ENCODE measurements around the gene PKIG.

The PKIG gene

GRCh38 chr20:44597516-44597915, 15.1 kb downstream of the PKIG start:
- no peaks in the 10 kb centered on the region for H3K9me3 Mint-ChIP-seq
- H3K4me1 Mint-ChIP-seq (ENCODE audit: low read depth): peaks cover 16% of the 10 kb centered on the region
- no peak overlapping the region for H3K27ac Mint-ChIP-seq
- no peaks in the 10 kb centered on the region for H3K27me3 Mint-ChIP-seq (ENCODE audit: low read depth)
- H3K4me3 Mint-ChIP-seq: no peak overlapping the region
- no peaks in the 10 kb centered on the region for H3K36me3 Mint-ChIP-seq (ENCODE audit: low read depth)

- H3K27ac Mint-ChIP-seq: peak overlapping the region; percentile 84
- H3K4me3 Mint-ChIP-seq: no peak overlapping the region
- H3K4me1 Mint-ChIP-seq (ENCODE audit: low read depth): peaks cover 16% of the 10 kb centered on the region
- no peaks in the 10 kb centered on the region for H3K9me3 Mint-ChIP-seq
- no peaks in the 10 kb centered on the region for H3K27me3 Mint-ChIP-seq (ENCODE audit: low read depth)
- H3K36me3 Mint-ChIP-seq (ENCODE audit: low read depth): no peaks in the 10 kb centered on the region
Observed at GRCh38 chr20:44597930-44598329, 15.6 kb downstream of the PKIG start.

DNA sequence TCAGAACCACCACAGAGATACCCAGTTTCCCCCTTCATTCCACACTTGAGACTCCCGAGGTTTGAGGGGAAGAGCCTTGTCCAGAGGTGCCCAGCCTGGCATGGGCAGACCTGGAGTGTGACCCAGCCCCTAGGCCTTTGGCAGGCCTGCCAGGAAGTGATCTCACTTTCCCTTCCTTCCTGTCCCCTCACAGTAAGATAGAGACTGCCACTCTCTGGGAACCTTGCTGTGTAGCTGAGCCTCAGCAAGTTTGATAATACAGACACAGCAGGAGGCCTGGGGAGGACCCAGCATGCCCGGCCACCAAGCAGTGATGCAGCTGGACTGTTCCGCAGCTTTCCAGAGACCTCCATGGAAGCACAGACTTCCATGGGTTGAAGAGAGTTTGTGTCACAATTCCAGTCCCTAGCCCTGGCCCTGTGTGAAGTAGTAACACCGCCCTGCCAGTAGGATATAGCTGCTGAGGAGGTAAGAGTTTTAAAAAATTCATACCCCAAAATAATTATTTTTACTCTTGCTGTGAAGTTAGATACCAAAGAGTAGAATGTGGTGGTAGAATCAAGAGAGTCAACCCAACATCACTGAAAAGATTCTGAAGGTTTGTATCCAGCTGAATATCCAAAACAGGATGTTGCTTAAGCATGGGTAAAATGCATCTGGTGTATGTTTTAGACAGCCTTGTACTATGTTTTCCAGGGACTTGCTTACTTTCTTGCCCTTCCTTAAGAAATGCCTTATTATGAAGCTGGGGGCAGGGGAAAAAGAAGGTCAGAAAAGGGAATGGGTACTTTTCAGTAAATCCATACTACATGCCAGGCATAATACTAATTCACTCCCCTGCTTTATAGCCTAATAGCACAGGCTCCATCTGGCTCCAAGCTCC, 16.3 kb downstream of the PKIG start:
- Mint-ChIP-seq H3K4me3 (peak overlapping the region; percentile 63), H3K9me3 (no peaks in the 10 kb centered on the region), H3K36me3 (ENCODE audit: low read depth) (no peaks in the 10 kb centered on the region), H3K4me1 (ENCODE audit: low read depth) (peaks cover 16% of the 10 kb centered on the region), H3K27me3 (ENCODE audit: low read depth) (no peaks in the 10 kb centered on the region), H3K27ac (peak overlapping the region; percentile 84)

- no peaks in the 10 kb centered on the region for H3K36me3 Mint-ChIP-seq (ENCODE audit: low read depth)
- no peak overlapping the region for H3K27ac Mint-ChIP-seq
- no peaks in the 10 kb centered on the region for H3K9me3 Mint-ChIP-seq
- peaks cover 16% of the 10 kb centered on the region for H3K4me1 Mint-ChIP-seq (ENCODE audit: low read depth)
- H3K27me3 Mint-ChIP-seq (ENCODE audit: low read depth): no peaks in the 10 kb centered on the region
- no peak overlapping the region for H3K4me3 Mint-ChIP-seq
Observed at GRCh38 chr20:44599715-44600114, 17.3 kb downstream of the PKIG start.

GRCh38 chr20:44600301-44600700, 17.9 kb downstream of the PKIG start:
- no peaks in the 10 kb centered on the region for H3K36me3 Mint-ChIP-seq (ENCODE audit: low read depth)
- no peaks in the 10 kb centered on the region for H3K27me3 Mint-ChIP-seq (ENCODE audit: low read depth)
- H3K4me3 Mint-ChIP-seq: no peak overlapping the region
- H3K9me3 Mint-ChIP-seq: no peaks in the 10 kb centered on the region
- H3K27ac Mint-ChIP-seq: peak overlapping the region; percentile 19
- H3K4me1 Mint-ChIP-seq (ENCODE audit: low read depth): peaks cover 16% of the 10 kb centered on the region

DNA sequence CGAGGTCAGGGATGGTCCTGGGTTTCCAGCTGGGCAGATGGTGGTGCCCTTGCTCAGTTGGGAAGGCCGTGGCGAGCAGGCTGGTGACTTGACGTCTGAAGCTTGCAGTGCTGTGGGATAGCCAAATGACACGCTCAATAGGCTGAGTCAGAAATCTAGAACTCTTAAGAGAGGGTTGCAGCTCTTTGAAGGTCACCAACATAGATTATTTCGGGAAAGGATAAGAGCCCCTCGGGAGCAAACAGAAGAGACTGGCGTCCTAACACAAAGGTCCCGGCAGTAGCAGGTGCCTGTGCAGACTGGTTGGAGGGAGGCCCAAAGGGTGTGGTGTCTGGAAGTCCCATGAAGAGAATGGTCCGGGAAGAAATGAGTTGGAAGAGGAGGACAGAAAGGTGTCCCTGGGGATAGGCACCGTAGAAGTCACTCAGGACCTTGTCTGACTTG, 18.4 kb downstream of the PKIG start:
- H3K27me3 Mint-ChIP-seq (ENCODE audit: low read depth): no peaks in the 10 kb centered on the region
- no peak overlapping the region for H3K27ac Mint-ChIP-seq
- H3K4me3 Mint-ChIP-seq: no peak overlapping the region
- H3K4me1 Mint-ChIP-seq (ENCODE audit: low read depth): peaks cover 16% of the 10 kb centered on the region
- no peaks in the 10 kb centered on the region for H3K9me3 Mint-ChIP-seq
- H3K36me3 Mint-ChIP-seq (ENCODE audit: low read depth): no peaks in the 10 kb centered on the region

GRCh38 chr20:44601236-44601671, 18.9 kb downstream of the PKIG start:
- no peaks in the 10 kb centered on the region for H3K9me3 Mint-ChIP-seq
- peaks cover 16% of the 10 kb centered on the region for H3K4me1 Mint-ChIP-seq (ENCODE audit: low read depth)
- no peaks in the 10 kb centered on the region for H3K36me3 Mint-ChIP-seq (ENCODE audit: low read depth)
- no peak overlapping the region for H3K4me3 Mint-ChIP-seq
- no peaks in the 10 kb centered on the region for H3K27me3 Mint-ChIP-seq (ENCODE audit: low read depth)
- H3K27ac Mint-ChIP-seq: no peak overlapping the region

DNA sequence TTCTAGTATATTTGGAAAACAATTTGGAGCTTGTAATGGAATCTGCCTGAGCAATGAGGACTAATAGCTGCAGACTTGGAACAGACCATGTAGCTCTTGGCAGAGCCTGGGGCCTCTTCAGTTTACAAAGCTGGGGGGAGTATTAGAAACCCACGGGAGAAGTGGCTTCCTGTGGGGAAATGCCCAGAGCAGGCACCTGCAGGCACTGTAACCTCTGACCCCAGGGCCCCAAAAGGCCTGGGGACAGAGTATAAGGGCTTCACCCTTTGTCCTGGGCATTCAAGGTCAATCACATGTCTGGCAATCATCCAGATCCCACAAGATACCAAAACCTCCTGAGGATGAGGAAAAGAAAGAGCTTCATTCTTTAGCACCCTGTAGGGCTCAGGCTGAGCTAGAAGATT, 19.4 kb downstream of the PKIG start:
- Mint-ChIP-seq H3K4me3 (no peak overlapping the region), H3K36me3 (ENCODE audit: low read depth) (no peaks in the 10 kb centered on the region), H3K4me1 (ENCODE audit: low read depth) (peaks cover 16% of the 10 kb centered on the region), H3K27ac (no peak overlapping the region), H3K27me3 (ENCODE audit: low read depth) (no peaks in the 10 kb centered on the region), H3K9me3 (no peaks in the 10 kb centered on the region)

DNA sequence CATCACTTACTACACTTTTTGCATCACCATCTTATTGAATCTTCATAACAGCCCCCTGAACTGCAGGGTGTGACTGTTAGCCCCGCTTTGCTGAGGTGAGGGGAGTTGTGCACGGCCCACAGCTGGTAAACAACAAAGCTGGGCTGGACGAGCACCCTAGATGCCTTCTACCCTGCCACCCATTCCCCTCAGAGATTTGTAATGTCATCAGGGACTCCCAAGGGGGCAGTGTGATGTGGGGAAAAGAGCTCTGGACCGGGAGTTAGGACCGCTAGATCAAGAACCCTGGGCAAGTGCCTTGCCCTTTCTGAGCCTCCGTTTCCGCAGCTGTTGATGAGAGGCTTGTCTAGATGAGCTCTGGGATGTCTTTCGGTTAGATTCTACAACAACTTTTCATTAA, 20.9 kb downstream of the PKIG start:
- H3K4me1 Mint-ChIP-seq (ENCODE audit: low read depth): peaks cover 11% of the 10 kb centered on the region
- H3K9me3 Mint-ChIP-seq: no peaks in the 10 kb centered on the region
- H3K27ac Mint-ChIP-seq: no peak overlapping the region
- H3K27me3 Mint-ChIP-seq (ENCODE audit: low read depth): no peaks in the 10 kb centered on the region
- no peaks in the 10 kb centered on the region for H3K36me3 Mint-ChIP-seq (ENCODE audit: low read depth)
- no peak overlapping the region for H3K4me3 Mint-ChIP-seq

GRCh38 chr20:44606725-44607441, 24.5 kb downstream of the PKIG start:
- Mint-ChIP-seq H3K4me1 (ENCODE audit: low read depth) (peaks cover 13% of the 10 kb centered on the region), H3K27me3 (ENCODE audit: low read depth) (no peaks in the 10 kb centered on the region), H3K9me3 (no peaks in the 10 kb centered on the region), H3K27ac (no peak overlapping the region), H3K36me3 (ENCODE audit: low read depth) (no peaks in the 10 kb centered on the region), H3K4me3 (no peak overlapping the region)

DNA sequence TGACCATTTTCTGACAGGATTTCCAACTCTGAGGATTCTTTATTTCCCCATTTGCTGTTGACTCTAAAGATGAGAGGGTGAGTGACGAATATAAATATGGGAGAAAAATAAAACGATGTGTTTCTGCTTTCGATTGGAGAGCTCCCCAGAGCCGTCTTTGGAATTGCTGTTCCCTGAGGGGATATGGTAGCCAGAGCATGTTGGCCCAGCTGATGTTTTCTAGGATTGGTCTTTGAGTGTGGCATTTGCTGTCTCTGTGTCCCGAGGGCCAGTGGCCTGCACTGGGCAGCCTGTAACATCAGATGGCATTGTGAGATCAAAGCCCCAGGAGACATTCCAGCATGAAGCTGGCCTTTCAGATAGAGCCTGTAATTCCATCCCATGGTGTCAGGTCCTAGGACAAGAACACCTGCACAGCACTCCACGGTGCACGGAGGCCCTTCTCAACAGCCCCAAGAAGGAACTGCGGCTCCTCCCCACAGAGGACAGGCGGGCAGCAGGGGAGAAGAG, 26.7 kb downstream of the PKIG start:
- Mint-ChIP-seq H3K36me3 (ENCODE audit: low read depth) (peaks cover 3% of the 10 kb centered on the region), H3K27ac (no peak overlapping the region), H3K9me3 (no peaks in the 10 kb centered on the region), H3K4me3 (no peak overlapping the region), H3K27me3 (ENCODE audit: low read depth) (no peaks in the 10 kb centered on the region), H3K4me1 (ENCODE audit: low read depth) (peaks cover 13% of the 10 kb centered on the region)

DNA sequence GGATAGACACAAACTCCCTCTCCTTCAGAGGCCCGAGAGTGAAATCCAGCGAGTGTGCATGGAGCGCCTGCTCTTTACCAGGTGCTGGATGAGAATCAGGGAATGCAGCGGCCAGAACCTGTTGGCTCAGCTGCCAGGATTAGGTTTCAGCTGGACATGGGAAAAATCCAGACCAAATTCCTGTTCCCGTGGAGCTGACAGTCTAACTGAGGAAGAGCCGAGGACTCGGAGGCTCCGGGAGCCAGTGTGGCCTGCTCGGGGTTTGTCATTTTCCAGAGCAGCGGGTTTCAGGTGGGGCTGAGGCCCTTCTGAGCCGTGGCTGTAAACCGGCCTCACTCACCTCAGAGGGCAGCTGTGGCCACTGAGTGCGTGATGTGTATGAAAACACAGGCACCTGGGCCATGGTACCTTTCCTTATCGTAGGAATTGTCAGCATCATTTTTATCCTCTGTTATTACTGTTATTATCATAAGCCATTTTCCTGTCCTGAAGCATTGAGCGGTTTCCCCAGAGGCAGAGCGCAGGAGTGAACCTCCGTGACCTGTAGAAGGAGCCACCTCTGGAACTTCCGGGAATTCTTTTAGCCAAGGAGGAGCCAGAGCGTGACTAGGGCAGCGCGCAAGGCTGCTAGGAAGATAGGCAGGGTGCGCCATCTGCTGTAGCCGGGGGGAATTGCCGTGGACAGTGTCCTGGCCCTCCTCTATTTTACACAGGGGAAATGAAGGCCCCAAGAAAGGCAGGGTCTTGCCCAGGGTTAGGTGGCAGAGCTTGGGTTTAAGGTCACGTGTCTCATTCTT, 27.3 kb downstream of the PKIG start:
- Mint-ChIP-seq H3K36me3 (ENCODE audit: low read depth) (peaks cover 7% of the 10 kb centered on the region), H3K4me1 (ENCODE audit: low read depth) (peaks cover 13% of the 10 kb centered on the region)

GRCh38 chr20:44610313-44610962, 28.1 kb downstream of the PKIG start:
- peak overlapping the region; percentile 63 for H3K4me3 Mint-ChIP-seq
- peaks cover 19% of the 10 kb centered on the region for H3K4me1 Mint-ChIP-seq (ENCODE audit: low read depth)
- peaks cover 11% of the 10 kb centered on the region for H3K36me3 Mint-ChIP-seq (ENCODE audit: low read depth)
- no peaks in the 10 kb centered on the region for H3K9me3 Mint-ChIP-seq
- no peaks in the 10 kb centered on the region for H3K27me3 Mint-ChIP-seq (ENCODE audit: low read depth)
- peak overlapping the region; percentile 82 for H3K27ac Mint-ChIP-seq

More for the DNA sequence above, 27.3 kb downstream of the PKIG start:
- Mint-ChIP-seq H3K27me3 (ENCODE audit: low read depth) (no peaks in the 10 kb centered on the region), H3K27ac (peak overlapping the region; percentile 82), H3K4me3 (peak overlapping the region; percentile 45), H3K9me3 (no peaks in the 10 kb centered on the region)

- peak overlapping the region; percentile 4 for H3K27ac Mint-ChIP-seq
Observed at GRCh38 chr20:44613575-44613974, 31.2 kb downstream of the PKIG start.

More at GRCh38 chr20:44613575-44613974, 31.2 kb downstream of the PKIG start:
- Mint-ChIP-seq H3K27me3 (ENCODE audit: low read depth) (no peaks in the 10 kb centered on the region), H3K9me3 (no peaks in the 10 kb centered on the region), H3K36me3 (ENCODE audit: low read depth) (peaks cover 25% of the 10 kb centered on the region), H3K4me1 (ENCODE audit: low read depth) (peaks cover 37% of the 10 kb centered on the region), H3K4me3 (no peak overlapping the region)
